Measurements from ENCODE around the gene CFAP68. TPM values are rescaled to one million over a fixed set of nuclear protein-coding genes. Genes with fewer than 3 reads are reported as not detected.

Gene CFAP68
- total RNA-seq, result 21.8 TPM

- peak; percentile 98 for DNase-seq (ENCODE audit: low spot score)
These were observed at the start of gene CFAP68, which contains the start of gene FDXACB1 for GRCh38 chr11:111878849-111879636. Gene CFAP68 (plus strand): TSS chr11:111879541. CDS start chr11:111879561, 20 bp downstream. Gene FDXACB1 (minus strand): TSS chr11:111879165. CDS start chr11:111879132, 33 bp downstream.

- no peak for DNase-seq (ENCODE audit: low spot score)
These were observed 45.8 kb upstream of the CFAP68 start for GRCh38 chr11:111833524-111833923.

- no peak for DNase-seq (ENCODE audit: low spot score)
These were observed 44.7 kb upstream of the CFAP68 start for GRCh38 chr11:111834432-111835163.

- DNase-seq (ENCODE audit: low spot score), result no peak
These were observed 43.7 kb upstream of the CFAP68 start for GRCh38 chr11:111835665-111836064.

- DNase-seq (ENCODE audit: low spot score), result no peak
These were observed 43.2 kb upstream of the CFAP68 start for GRCh38 chr11:111836162-111836561.

GRCh38 chr11:111836721-111837120 lies 42.6 kb upstream of the CFAP68 start:
- no peak for DNase-seq (ENCODE audit: low spot score)

- DNase-seq (ENCODE audit: low spot score), result no peak
These were observed 41.9 kb upstream of the CFAP68 start for GRCh38 chr11:111837366-111837891.

- DNase-seq (ENCODE audit: low spot score), result no peak
These were observed 41.3 kb upstream of the CFAP68 start for GRCh38 chr11:111838054-111838453.

GRCh38 chr11:111840143-111840542 lies 39.2 kb upstream of the CFAP68 start:
- no peak for DNase-seq (ENCODE audit: low spot score)

- DNase-seq (ENCODE audit: low spot score), result peak; percentile 93
These were observed 37.8 kb upstream of the CFAP68 start for GRCh38 chr11:111841370-111842053.

- DNase-seq (ENCODE audit: low spot score), result no peak
These were observed 35.7 kb upstream of the CFAP68 start for GRCh38 chr11:111843661-111844060.

GRCh38 chr11:111845276-111846028 lies 33.9 kb upstream of the CFAP68 start:
- DNase-seq (ENCODE audit: low spot score), result no peak

GRCh38 chr11:111846063-111846462 lies 33.3 kb upstream of the CFAP68 start:
- no peak for DNase-seq (ENCODE audit: low spot score)

- no peak for DNase-seq (ENCODE audit: low spot score)
These were observed 32.7 kb upstream of the CFAP68 start for GRCh38 chr11:111846636-111847035.

- DNase-seq (ENCODE audit: low spot score), result no peak
These were observed 29.7 kb upstream of the CFAP68 start for GRCh38 chr11:111849631-111850030.

- DNase-seq (ENCODE audit: low spot score), result no peak
These were observed 28.3 kb upstream of the CFAP68 start for GRCh38 chr11:111851067-111851466.

- no peak for DNase-seq (ENCODE audit: low spot score)
These were observed 27.7 kb upstream of the CFAP68 start for GRCh38 chr11:111851636-111852035.

- no peak for DNase-seq (ENCODE audit: low spot score)
These were observed 27.2 kb upstream of the CFAP68 start for GRCh38 chr11:111852103-111852502.

- DNase-seq (ENCODE audit: low spot score), result no peak
These were observed 23.8 kb upstream of the CFAP68 start for GRCh38 chr11:111855506-111855905.

GRCh38 chr11:111860257-111860656 lies 19.1 kb upstream of the CFAP68 start:
- no peak for DNase-seq (ENCODE audit: low spot score)

GRCh38 chr11:111870113-111870512 lies 9.2 kb upstream of the CFAP68 start:
- no peak for DNase-seq (ENCODE audit: low spot score)

Measured in mucosa of gallbladder (tissue), 1 donor.